SH-SY5Y (cell line): ENCODE data around the gene AIRE.

ENCODE experiments used
- GATA2 ChIP-seq: IDR thresholded peaks from 2 replicates; pipeline ENCODE4 v1.6.1; 2011; ENCODE audit warnings: mild to moderate bottlenecking, low read depth, low read length
- GATA3 ChIP-seq: IDR thresholded peaks from 2 replicates; pipeline ENCODE4 v1.6.1; 2011; ENCODE audit warnings: low read depth, mild to moderate bottlenecking, low read length, moderate library complexity

GRCh38 chr21:44304011-44304616 lies 18.4 kb downstream of the AIRE start:
- no peak for TF ChIP-seq GATA2
- TF ChIP-seq GATA3, result no peak
